Measurements from ENCODE around the gene PELI3.
"Not testable (repeated sequence)": the region's sequence is repeated elsewhere in the genome, so short reads cannot be mapped to it uniquely, and the experiment has no call there.

The PELI3 gene

DNA sequence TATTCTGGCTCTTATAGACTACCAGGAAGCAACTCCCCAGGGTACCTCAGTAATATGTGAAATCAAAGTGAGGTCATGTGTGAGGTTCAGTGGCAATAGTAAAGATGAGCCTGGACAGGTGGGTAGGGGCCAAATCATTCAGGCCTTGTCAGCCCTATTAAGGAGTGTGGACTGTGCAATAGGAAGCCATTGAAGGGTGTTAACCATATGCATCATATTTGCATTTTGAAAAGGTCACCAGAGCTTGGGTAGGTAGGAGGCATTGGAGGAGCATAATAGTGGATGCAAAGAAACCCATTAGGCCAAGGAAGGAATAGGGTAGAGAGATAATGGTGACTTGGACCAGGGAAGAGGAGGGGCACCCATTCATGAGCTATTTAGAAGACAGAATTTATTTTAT, 19.7 kb upstream of the PELI3 start:
- DNase-seq (ENCODE audit: low read depth, low spot score), result no peak

- DNase-seq (ENCODE audit: low read depth, low spot score), result no peak
These were observed 18.2 kb upstream of the PELI3 start for GRCh38 chr11:66448523-66448922.

DNA sequence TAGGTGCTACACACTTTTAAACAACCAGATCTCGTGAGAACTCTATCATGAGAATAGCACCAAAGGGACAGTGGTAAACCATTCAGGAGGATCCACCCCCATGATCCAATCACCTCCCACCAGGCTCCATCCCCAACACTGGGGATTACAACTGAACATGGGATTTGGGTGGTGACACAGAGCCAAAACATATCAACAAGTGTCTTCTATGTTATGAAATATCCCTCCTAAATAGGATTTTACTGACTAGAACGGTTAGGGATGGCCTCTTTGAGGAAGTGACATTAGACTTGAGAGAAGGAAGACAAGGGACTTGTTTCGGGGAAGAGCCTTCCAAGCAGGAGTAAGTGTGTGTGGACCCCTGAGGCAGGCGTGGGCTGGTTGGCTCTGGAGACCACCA, 16.1 kb upstream of the PELI3 start:
- no peak for DNase-seq (ENCODE audit: low read depth, low spot score)

- no peak for DNase-seq (ENCODE audit: low read depth, low spot score)
These were observed 15.0 kb upstream of the PELI3 start for GRCh38 chr11:66451663-66452062.

DNA sequence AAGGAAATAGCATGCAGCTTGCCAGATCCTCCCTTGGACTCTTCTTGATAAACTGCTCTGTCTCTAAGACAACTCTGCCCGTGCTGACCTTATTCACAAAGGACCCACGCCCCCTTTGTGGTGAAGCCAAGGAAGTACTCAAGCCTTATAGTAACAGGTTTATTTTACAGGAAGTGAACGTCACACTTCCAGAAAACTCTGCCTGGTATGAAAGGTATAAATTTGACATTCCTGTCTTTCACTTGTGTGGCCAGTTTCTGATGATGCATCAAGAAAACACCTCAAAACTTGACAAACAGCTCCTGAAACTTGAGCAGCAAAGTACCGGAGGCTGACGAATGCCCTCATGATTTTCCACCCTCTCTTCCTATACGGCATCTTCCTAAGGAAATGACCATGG, 12.5 kb upstream of the PELI3 start:
- DNase-seq (ENCODE audit: low read depth, low spot score), result no peak

DNA sequence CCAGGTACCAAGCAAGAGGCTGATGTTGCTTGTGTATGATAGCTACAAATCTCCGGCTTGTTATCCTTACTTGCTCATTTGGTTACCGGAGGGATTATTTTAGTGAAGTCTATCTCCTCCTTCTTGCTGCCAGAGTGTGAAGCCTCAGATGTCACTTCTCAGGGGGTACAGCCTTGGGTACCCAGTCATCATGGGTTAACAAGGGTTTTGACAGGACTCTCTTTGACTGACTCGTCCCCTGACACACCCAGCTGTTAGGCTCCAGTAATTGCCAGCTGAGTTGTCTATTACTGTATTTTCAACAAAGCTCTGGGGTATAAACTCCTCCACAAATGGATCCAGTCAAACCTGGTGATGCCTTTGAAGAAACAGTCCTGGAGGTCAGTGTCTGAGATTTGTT, 11.9 kb upstream of the PELI3 start:
- no peak for DNase-seq (ENCODE audit: low read depth, low spot score)

DNA sequence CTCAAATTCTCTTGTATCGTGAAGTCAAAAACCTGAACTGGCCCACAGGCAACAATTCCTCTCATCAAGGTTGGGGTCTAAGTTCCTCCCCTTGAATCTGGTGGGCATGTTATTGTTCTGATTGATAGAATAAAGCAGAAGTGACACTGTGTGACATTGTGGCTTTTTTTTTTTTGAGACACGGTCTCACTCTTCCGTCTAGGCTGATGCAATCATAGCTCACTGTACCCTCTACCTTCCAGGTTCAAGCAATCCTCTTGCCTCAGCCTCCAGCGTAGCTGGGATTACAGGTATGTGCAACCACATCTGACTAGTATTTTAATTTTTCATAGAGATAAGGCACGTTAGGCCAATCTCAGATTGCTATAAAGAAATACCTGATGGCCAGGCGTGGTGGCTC, 8.9 kb upstream of the PELI3 start:
- no peak for DNase-seq (ENCODE audit: low read depth, low spot score)

GRCh38 chr11:66459138-66459778, 7.4 kb upstream of the PELI3 start:
- no peak for DNase-seq (ENCODE audit: low read depth, low spot score)

- DNase-seq (ENCODE audit: low read depth, low spot score), result no peak
These were observed 4.7 kb upstream of the PELI3 start for GRCh38 chr11:66462010-66462409.

DNA sequence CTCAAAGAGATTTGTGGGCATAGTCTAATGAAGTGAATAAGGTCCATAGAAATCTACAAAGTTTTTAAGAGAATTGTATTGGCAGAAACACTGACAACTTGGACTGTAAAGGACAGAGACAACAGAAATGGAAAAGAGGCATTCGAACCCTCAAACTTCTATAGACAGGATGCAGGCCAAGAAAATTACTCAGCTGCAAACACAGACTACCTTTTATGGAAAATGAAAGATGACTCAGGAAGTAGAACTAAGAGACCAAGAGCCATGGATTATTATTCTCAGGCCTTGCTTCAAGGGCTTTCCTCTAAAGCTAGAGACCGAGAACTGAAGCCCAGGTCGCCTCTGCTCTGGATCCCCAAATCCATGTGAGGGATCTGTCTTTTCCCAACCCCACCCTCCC, 3.8 kb upstream of the PELI3 start:
- no peak for DNase-seq (ENCODE audit: low read depth, low spot score)

DNA sequence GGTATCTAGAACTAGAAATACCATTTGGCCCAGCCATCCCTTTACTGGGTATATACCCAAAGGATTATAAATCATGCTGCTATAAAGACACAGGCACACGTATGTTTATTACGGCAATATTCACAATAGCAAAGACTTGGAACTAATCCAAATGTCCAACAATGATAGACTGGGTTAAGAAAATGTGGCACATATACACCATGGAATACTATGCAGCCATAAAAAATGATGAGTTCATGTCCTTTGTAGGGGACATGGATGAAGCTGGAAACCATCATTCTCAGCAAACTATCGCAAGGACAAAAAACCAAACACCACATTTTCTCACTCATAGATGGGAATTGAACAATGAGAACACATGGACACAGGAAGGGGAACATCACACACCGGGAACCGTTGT, 2.6 kb upstream of the PELI3 start:
- DNase-seq (ENCODE audit: low read depth, low spot score), result not testable (repeated sequence)

DNA sequence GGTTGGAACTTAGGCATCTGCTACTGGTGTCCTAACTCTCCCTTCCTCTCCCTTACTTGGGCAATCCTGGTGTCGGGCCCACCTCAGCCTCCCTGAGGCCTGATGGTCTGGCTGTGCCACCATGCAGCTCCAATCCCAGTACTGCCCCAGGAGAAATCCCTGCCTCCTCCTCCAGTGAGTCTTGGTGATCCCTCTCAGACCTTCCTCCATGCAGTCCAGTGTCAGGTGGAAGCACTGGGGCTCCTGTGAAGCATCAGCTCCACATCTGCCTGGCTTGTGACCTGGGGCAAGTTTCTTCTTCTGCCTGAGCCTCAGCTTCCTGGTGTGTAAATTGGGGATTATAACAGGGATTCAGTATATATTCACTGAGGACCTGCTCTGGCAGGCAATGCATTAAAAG, 1.8 kb upstream of the PELI3 start:
- DNase-seq (ENCODE audit: low read depth, low spot score), result no peak

DNA sequence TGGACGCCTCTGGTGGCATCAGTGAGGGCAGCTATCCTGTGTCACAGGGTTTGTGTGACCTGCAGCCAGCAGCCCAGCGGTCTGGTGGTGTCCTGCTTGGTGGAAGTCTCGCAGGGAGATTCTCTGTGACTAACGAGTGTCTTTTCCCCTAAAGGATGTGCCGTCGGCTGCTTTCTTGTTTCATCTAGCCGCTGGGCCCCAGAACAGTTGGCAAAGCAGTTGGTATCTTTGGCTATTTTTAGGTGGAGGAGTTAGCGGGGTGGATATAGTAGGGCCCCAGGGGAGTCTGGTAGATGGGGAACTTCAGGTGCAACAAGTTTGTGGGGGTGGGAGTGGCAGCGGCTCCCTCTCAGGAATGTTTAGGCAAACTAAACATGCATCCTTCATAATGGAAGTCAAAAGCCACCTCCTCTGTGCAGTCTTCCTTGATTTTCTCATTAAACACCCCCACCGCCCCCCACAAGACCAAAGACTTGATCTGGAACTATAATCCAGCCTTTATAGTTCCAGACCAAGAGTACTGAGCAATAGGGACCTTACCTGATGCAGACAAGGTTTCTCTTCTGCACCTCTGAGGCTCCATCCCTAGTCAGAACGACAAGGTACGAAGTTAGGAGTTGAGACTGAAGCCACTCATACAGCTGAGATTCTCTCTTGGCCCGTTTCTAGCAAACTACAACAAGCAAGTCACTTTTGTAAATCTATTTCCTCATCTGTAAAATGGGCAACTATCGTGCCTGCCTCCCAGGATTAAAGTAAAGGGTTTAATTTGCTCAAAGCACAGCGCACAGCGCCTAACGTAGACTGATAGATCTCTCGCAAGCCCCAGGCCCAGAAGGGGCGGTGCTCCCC, 1.1 kb upstream of the PELI3 start:
- no peak for DNase-seq (ENCODE audit: low read depth, low spot score)

GRCh38 chr11:66467034-66467659, 442 bp downstream of the PELI3 start:
- DNase-seq (ENCODE audit: low read depth, low spot score), result peak; percentile 9

DNA sequence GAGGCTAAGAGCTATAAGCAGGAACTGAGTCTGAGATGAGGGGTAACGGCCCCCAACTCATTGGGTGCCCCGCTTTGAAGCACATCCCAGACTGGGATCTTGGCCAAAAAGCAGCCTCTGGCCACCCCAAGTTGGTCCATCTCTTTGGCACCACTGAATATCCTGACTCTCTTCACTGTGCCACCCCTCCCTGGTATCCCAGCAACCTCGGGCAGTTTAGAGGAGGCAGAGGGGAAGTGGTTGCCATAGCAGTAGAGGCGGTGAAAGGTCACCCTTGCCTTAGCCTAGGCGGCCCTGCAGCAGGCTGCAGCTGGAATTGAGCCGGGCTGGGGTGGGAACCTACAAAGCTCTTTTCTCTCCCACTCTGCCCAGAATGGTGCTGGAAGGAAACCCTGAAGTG, 1.1 kb downstream of the PELI3 start:
- DNase-seq (ENCODE audit: low read depth, low spot score), result no peak

GRCh38 chr11:66468691-66469090, 2.0 kb downstream of the PELI3 start:
- DNase-seq (ENCODE audit: low read depth, low spot score), result no peak

DNA sequence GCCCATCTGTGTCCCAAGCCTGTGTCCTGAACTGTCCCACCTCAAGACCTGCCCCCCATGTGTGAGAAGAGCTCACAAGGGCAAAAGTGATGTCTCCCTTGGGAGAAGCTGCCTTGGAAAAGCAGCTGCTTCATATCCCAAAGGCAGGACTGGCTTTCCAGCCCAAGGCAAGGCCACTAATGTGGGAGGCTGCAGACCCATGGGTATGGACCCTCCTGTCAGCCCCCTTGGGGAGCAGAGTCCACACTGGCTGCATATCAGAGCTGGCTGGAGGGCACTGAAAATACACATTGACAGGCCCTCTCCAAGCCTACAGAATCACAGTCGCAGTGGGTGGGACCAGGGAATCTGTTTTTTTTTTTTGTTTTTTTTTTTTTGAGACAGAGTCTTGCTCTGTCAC, 2.7 kb downstream of the PELI3 start:
- DNase-seq (ENCODE audit: low read depth, low spot score), result no peak

DNA sequence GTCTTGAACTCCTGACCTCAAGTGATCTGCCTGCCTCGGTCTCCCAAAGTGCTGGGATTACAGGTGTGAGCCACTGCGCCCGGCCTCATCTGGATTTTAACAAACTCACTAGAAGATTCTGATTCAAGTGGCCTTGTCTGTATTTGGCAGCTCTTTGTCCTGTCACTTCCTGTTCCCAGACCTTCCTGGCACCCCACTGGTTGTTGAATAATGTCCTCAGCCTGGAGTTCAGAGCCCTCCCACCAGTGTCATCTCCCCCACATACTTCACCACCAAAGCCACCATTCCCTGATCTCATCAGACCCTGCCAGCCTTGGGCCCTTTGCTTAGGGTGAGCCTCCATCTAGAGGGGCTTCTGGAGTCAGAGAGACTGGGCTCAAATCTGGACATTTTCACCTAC, 3.3 kb downstream of the PELI3 start:
- no peak for DNase-seq (ENCODE audit: low read depth, low spot score)

- DNase-seq (ENCODE audit: low read depth, low spot score), result no peak
These were observed 4.4 kb downstream of the PELI3 start for GRCh38 chr11:66471142-66471541.

DNA sequence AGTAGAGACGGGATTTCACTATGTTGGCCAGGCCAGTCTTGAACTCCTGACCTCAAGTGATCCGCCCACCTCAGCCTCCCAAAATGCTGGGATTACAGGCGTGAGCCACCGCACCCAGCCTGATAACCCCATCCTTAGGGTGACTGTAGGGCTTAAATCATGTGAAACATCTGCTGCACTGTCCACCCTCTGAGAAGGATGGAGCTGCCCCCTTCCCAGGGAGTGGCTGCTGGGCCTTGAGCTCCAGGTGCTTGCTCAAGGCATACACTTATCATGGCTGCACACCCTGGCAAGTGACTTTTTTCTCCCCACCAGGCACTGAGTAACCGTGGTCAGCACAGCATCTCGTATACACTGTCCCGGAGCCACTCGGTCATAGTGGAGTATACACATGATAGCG, 5.3 kb downstream of the PELI3 start:
- DNase-seq (ENCODE audit: low read depth, low spot score), result no peak

DNA sequence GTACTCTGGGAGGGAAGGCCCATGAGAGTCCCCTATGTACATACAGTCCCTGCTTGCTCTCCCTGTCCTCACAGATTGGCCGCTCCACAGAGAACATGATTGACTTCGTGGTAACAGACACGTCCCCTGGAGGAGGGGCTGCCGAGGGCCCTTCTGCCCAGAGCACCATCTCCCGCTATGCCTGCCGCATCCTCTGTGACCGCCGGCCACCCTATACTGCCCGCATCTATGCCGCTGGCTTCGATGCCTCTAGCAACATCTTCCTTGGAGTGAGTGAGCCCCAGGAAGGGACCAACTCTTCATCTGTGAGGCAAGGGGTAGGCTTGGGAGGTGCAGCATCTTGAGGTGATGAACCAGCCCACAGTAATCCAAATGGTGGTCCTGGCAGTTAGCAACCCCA, 6.5 kb downstream of the PELI3 start:
- no peak for DNase-seq (ENCODE audit: low read depth, low spot score)

DNA sequence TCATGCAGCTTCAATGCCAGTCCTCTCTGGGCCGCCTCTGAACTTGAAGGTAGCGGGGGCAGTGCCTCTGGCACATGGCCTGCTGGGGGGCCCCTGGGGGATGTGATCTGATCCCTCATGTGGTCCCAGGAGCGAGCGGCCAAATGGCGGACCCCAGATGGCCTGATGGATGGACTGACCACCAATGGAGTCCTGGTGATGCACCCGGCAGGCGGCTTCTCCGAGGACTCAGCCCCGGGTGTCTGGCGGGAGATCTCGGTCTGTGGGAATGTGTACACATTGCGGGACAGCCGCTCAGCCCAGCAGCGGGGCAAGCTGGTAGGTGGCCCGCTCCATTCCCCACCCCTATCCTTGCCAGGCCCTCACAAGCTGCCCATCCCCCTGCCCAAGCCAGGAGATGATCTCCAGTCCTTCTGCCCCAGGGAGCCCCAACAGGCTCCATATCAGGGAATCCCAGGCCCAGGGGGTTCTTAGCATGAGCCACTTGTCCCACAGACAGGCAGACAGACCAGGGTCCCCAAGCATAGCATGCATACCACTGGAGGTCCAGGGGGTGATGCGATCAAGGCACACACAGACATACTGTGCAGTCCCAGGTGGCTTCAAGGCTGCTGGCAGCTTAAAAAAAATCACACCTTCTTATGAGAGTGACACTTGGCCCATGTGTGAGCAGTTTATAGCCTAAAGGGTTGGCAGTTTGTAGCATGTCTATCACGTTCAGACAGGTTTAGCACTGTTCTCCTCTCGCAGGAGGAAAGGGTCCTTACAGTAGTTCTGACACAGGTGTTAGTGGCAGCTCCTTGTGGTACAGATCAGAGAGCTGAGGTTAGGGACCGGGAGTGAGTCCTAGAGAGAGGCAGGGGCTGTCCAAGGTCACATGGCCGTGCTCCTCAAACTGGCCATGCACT, 7.2 kb downstream of the PELI3 start:
- DNase-seq (ENCODE audit: low read depth, low spot score), result no peak

Measured in activated CD4-positive, CD25-positive, alpha-beta regulatory T cell treated with anti-CD3 and anti-CD28 coated beads, Interleukin-2, amount 50 U/mL, for 16 hours (primary cell).